ENCODE results near the gene CENPO.
"Not testable (repeated sequence)": the region's sequence is repeated elsewhere in the genome, so short reads cannot be mapped to it uniquely, and the experiment has no call there.

The CENPO gene

GRCh38 chr2:24822049-24822706, 29.0 kb downstream of the CENPO start:
- in situ Hi-C loops (cut with HindIII; ENCODE audit: low sequenced_read_pairs) = no loop called here

GRCh38 chr2:24824071-24824588, 30.9 kb downstream of the CENPO start:
- in situ Hi-C loops (cut with HindIII; ENCODE audit: low sequenced_read_pairs) = no loop called here

DNA sequence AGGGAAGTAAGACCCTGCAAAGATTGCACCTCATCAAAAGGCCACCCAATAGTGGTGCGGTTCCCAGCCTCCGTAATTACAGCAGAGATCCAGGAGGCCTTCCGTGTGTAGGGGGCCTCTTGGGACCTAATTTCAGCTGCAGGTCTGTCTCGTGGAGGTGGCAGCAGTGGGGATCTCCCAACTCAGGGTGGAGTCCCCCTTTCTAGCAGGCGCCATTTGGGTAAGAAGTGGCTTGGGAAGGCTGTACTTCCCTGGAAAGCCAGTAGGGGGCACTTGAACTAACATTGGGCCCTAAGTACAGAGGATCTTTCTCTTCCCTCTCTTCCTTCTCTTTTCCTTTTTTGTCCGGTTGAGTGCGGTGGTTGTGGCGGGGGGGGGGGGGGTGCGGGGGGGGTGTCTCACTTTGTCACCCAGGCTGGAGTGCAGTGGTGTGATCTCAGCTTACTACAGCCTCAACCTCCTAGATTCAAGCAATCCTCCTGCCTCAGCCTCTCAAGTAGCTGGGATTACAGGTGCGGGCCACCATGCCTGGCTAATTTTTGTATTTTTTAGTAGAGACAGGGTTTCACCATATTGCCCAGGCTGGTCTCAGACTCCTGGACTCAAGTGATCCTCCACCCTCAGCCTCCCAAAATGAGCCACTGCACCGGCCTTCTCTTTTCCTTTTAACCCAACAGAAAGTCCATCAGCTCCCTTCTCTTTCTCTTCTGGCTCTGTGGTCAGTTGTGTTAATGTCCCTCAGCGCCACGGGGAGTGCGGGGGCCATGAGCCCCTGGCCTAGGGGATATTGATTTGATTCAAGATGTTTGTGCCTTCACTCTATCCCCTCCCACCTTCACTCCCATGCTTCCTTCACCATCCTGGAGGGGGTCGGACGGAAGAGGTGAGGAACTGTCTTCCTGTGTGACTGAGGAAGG, 32.0 kb downstream of the CENPO start:
- in situ Hi-C loops (cut with HindIII; ENCODE audit: low sequenced_read_pairs) = no loop called here

GRCh38 chr2:24825883-24826772, 32.9 kb downstream of the CENPO start:
- in situ Hi-C loops (cut with HindIII; ENCODE audit: low sequenced_read_pairs) = no loop called here

DNA sequence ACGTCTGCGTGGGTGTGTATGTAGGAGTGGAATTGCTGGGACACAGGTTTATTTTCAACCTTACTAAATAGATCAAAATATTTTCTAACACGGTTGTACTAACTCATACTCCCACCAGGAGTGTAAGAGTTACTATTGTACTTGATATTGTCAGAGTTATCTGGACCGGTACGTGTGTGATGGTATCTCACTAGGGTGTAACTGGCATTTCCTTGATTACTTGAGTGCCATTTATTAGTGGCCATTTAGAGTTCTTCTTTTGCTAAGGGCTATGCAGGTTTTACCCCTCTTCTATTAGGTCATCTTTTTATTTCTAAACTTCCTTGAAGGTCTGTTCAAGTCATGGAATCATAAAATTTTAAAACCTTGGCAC, 33.5 kb downstream of the CENPO start:
- in situ Hi-C loops (cut with HindIII; ENCODE audit: low sequenced_read_pairs) = no loop called here

DNA sequence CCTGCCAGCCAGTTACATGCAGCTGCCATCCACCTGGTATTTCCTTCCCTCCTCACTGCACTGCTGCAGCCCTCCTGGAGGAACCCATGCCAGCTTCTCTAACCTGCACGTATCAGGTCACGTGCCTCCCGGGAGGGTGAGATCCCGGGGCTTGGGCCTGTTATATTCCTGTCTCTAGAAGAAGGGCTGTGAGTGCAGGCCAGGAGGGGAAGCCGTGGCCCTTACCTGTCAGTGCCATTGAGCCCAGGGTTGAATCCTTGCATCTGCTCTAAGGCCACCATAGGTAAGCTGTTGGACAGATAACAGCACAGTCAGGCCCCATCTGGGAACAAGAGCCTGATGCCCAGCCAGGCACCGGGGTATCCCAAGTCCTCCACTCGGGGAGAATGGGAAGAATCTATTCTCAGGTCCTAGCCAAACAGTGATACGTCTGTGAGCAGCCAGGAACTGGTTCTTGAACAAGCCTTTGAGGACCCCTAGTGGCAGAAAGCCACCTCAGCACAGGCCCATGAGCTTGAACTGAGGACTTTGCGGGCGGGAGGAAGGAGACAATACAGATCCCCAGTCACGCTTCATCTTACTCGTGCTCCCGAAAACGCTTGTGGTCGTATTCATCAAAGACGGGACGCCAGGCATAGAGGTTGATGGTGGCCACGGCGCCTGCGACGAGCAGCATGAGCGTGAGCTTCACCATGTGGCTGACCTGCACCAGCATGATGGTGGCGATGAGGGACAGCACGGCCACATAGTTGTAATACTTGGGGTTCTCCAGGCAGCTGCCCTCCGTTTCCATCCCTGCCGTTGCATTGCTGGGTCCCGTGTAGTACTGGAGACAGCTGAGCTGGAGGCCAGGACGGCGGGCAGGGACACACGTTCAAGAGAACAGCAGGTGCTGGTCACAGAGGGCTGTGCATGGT, 34.4 kb downstream of the CENPO start:
- in situ Hi-C loops (cut with HindIII; ENCODE audit: low sequenced_read_pairs) = no loop called here

DNA sequence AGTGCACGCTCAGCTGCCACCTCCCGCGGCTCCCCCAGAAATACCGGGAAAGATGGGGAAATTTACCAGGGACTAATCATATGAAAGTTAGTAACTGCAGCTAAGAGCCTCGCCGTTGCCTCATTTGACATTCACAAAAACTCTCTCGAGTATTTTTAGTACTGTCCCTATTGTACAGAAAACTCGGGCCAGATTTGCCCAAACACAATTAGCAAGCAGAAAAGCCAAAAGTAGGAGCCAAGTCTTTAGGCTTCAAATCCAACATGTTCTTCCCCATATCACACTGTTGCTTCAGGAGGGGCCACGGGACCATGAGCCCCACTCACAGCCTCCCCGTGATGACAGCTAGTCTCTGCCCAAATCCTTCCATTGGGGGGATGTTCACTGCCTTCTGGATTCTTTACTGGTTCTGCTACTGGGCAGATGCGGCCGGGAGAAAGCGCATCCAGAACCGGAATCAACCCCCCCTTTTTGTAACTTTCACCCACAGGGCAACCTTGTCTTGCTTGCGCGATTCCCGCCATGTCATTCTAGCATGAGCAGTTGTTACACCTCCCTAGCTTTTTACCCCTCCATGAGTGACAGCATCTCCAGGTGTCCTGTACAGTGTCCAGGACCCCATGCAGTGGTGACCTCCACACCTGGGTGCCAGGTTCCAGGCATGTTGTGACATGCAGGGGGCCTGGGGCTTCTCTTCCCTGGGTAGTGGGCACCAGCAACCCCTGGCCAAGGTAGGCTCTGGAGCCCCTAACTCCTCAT, 35.2 kb downstream of the CENPO start:
- in situ Hi-C loops (cut with HindIII; ENCODE audit: low sequenced_read_pairs) = no loop called here

GRCh38 chr2:24830351-24830750, 37.1 kb downstream of the CENPO start:
- in situ Hi-C loops (cut with HindIII; ENCODE audit: low sequenced_read_pairs) = no loop called here

DNA sequence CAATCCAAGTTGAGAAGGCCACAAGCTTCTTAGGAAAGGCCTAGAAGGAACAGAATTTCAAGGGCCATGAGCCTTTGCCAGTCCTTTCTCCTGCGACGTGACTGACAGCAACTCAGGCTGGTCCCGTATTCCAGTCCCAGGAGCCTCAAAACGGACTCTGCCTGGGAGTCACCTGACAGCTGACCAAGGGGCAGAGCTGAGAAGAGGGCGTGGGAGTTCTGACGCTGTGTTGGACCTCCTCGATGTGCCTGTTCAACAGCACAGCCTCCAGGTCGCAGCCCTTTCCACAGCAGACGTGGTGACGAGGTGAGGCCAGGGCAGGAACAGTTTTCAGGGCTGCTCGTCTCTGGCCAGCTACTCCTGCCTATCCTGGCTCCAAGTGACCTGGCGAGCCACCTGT, 37.6 kb downstream of the CENPO start:
- in situ Hi-C loops (cut with HindIII; ENCODE audit: low sequenced_read_pairs) = no loop called here

- in situ Hi-C loops (cut with HindIII; ENCODE audit: low sequenced_read_pairs) = no loop called here
These were observed 38.2 kb downstream of the CENPO start for GRCh38 chr2:24831221-24832072.

- in situ Hi-C loops (cut with HindIII; ENCODE audit: low sequenced_read_pairs) = no loop called here
These were observed 38.8 kb downstream of the CENPO start for GRCh38 chr2:24832073-24832461.

GRCh38 chr2:24832521-24832920, 39.3 kb downstream of the CENPO start:
- in situ Hi-C loops (cut with HindIII; ENCODE audit: low sequenced_read_pairs) = no loop called here

DNA sequence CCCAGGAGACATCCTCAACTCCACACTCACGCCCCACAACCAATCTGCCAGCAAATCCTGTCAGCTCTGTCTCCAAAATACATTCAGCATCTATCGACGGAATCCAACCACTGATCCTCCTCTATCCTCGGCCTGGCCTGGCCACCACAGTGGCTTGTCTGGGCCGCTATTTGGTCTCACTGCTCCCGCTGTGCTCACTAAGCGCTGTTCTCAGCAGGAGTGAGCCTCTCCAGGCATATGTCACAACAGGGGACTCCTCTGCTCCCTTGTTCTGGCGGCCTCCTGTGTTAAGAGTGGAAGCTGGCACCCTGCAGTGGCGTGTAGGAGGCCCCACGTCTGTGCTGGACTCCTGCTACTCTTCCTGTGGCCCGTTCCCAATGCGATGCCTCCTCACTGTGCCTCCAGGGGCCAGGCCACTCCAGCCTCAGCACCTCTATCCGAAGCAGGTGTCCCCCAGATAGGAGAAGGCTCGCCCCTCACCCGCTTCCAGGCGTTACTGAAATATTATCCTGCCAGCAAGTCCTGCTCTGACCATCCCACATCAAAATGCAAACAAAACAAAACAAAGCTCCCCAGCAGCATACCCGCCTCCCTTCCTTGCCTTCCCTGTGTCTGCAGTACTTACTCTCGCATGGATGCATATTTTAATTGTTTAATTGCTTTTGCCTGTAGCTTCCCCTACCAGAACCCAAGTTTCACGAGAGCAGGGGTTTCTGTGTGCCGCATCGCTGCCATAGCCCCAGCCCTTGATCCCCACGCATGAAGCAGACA, 39.9 kb downstream of the CENPO start:
- in situ Hi-C loops (cut with HindIII; ENCODE audit: low sequenced_read_pairs) = no loop called here

- in situ Hi-C loops (cut with HindIII; ENCODE audit: low sequenced_read_pairs) = no loop called here
These were observed 40.9 kb downstream of the CENPO start for GRCh38 chr2:24833821-24834732.

- in situ Hi-C loops (cut with HindIII; ENCODE audit: low sequenced_read_pairs) = no loop called here
These were observed 41.6 kb downstream of the CENPO start for GRCh38 chr2:24834733-24835395.

GRCh38 chr2:24835411-24835810, 42.2 kb downstream of the CENPO start:
- in situ Hi-C loops (cut with HindIII; ENCODE audit: low sequenced_read_pairs) = not testable (repeated sequence)

Measured in DLD1 (cell line).